GM21390 (cell line): Measurements from ENCODE around the gene SHOC2.
A peak's percentile ranks its signal among the peaks of the same experiment; 100 is the strongest.

ENCODE experiments used
- ATAC-seq: cut with Tn5 transposase; IDR thresholded peaks from one replicate; pipeline ENCODE4 v1.9.1; 2021; ENCODE audit not compliant: unreplicated experiment

Gene SHOC2

GRCh38 chr10:110919349-110919931, at the start of gene SHOC2:
TSS of gene SHOC2 (plus strand) at chr10:110919604. CDS start at chr10:110964359, 44,755 bp downstream.
- ATAC-seq: peak; percentile 2

GRCh38 chr10:110870823-110871297, 48.5 kb upstream of the SHOC2 start:
- ATAC-seq: no peak

- peak; percentile 70 for ATAC-seq
These were observed 47.9 kb upstream of the SHOC2 start, which contains the start of gene PDCD4 for GRCh38 chr10:110871298-110872084. TSS of gene PDCD4 (plus strand) at chr10:110871928. CDS start at chr10:110876028, 4,100 bp downstream.

DNA sequence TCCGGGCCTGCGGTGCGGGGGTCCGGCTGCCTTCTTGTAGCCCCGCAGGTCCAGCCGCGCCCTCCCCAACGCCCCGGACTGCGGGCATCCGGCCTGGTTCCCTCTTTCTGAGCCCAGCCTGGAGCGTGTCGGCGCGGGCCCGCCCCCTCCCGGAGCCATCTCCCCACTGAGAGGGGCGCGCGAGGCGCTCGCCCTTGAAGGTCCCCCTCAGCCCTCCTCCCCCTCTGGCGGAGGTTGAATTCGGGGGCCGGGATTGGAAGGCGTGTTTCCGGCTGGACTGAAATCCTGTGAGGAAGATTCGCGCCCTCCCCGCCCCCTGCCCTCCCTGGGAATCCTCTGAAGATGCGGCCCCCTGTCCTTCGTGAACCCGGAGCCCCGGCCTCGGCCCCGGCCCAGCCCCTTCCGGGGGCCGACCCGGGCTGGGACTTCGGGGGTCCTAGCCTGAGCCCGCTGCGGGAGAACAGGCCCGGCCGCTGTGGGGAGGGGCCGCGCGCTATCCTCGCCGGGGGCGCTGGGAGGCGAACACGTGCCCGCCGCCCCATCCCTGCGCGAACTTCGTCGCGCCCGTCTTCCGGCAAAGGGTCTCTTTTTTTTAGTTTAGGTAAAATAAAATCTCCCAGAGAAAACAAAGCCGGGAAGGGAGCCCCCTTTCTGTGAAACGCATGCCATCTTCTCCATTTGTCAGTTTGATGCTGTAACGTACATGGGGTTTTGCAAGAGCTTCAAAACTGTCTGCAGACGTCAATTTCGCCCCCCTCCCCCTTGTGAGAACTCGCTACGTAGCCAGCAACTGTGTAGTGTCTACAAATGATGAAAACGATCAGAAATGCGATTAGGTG, 47.0 kb upstream of the SHOC2 start:
- ATAC-seq: peak; percentile 46

GRCh38 chr10:110872984-110873923, 46.1 kb upstream of the SHOC2 start:
- ATAC-seq: no peak

- no peak for ATAC-seq
These were observed 45.5 kb upstream of the SHOC2 start for GRCh38 chr10:110873951-110874350.

GRCh38 chr10:110876000-110876399, 43.4 kb upstream of the SHOC2 start:
- ATAC-seq: no peak

DNA sequence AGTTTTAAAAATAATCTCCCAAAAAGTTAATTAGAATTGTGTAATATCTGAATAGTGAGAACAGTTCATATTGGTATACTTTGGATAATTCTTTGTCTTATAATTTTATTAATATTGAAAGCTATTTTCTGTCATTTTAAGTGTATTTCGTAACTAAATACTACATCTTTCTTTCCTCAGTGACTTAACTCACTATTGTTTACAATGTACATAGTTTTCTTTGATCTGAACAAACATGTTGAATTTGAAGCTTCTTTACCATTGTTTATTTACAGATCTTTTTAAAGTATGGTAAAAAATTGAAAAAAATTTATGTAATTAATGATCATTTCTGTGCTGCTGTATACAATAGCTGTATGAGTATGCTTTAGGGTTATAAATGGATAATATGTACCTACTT, 42.6 kb upstream of the SHOC2 start:
- no peak for ATAC-seq

- no peak for ATAC-seq
These were observed 39.4 kb upstream of the SHOC2 start for GRCh38 chr10:110880012-110880411.

DNA sequence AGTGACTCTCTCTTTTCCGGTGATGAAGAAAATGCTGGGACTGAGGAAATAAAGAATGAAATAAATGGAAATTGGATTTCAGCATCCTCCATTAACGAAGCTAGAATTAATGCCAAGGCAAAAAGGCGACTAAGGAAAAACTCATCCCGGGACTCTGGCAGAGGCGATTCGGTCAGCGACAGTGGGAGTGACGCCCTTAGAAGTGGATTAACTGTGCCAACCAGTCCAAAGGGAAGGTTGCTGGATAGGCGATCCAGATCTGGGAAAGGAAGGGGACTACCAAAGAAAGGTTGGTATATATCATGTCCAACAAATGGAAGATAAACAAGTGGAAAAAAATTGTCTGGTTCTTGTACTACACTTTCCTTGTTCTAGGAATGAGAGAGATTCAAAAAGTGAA, 38.2 kb upstream of the SHOC2 start:
- no peak for ATAC-seq

GRCh38 chr10:110881905-110882304, 37.5 kb upstream of the SHOC2 start:
- no peak for ATAC-seq

DNA sequence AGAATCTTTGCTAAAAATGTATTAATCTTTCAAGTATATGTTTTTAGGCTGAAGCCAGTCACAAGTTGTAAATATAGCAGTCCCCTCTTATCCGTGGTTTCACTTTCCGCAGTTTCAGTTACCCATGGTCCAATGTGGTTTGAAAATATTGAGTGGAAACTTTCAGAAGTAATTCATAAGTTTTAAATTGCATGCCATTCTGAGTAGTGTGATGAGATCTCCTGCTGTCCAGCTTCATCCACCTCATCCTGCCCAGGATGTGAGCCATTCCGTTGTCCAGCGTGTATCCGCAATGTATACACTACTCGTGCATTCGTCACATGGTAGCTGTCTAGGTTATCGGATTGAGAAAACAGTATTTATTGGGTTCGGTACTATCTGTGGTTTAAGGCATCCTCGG, 35.5 kb upstream of the SHOC2 start:
- no peak for ATAC-seq

DNA sequence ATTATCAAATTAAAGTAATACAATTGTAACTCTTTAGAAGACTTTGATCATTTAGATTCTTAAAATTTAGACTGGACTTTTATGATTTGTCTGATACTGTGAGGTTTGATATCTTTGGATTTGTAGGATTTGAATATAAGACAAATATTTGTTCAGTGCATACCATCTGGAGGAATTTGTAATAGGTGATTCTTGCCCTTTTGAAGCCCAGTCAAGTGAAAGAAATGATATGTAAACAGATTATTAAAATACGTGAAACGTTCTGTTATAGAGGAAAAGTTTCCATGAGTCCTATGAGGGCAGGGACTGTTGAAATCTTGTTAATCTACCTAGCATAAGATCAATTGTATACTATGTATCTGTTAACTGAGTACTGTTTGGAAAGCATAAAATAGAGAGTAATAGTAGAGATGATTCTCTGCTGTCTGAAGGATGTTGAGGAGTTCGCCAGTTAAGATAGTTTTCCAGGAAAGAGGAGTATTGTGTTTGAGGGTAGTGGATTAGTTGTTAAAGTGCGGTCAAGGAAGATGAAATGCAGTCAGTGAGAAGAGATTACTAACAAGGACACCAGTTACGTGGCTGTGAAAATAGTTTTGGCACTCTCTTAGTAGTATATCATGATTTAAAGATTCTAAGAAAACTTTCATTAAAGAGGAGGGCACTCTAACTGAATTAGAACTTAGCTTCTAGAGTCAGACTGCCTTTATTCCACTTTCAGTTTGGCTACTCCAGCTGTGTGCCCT, 33.3 kb upstream of the SHOC2 start:
- ATAC-seq: no peak

GRCh38 chr10:110887560-110887959, 31.8 kb upstream of the SHOC2 start:
- no peak for ATAC-seq

- no peak for ATAC-seq
These were observed 26.7 kb upstream of the SHOC2 start for GRCh38 chr10:110892602-110893288.

- peak; percentile 68 for ATAC-seq
These were observed 25.7 kb upstream of the SHOC2 start for GRCh38 chr10:110893559-110894179.

- no peak for ATAC-seq
These were observed 22.2 kb upstream of the SHOC2 start for GRCh38 chr10:110897184-110897583.

GRCh38 chr10:110898391-110898790, 21.0 kb upstream of the SHOC2 start:
- no peak for ATAC-seq

GRCh38 chr10:110900983-110901382, 18.4 kb upstream of the SHOC2 start:
- no peak for ATAC-seq
